H1 (cell line): ENCODE measurements around the gene CAMKK2. TPM values are rescaled to one million over a fixed set of nuclear protein-coding genes. Genes with fewer than 3 reads are reported as not detected.
A peak's percentile ranks its signal among the peaks of the same experiment; 100 is the strongest.

Source experiments
- CTCF ChIA-PET: fragments of 300-600 bp; sonication (Branson Sonifier 250); formaldehyde crosslinking; loops from one replicate; lab custom pipeline; 2021; ENCODE audit not compliant: partially characterized antibody; lab: Charles Lee
- POLR2A ChIA-PET: fragments of 300-600 bp; sonication (Branson Sonifier 250); formaldehyde crosslinking; loops from one replicate; lab custom pipeline; 2021; ENCODE audit warnings: inconsistent platforms; ENCODE audit not compliant: partially characterized antibody; lab: Charles Lee
- DNase-seq, 2 experiments: peaks; one replicate each; pipeline versions ENCODE4 v3.0.0 to v3.0.0-alpha.2; 2010 to 2022; ENCODE audit warnings: low spot score in 2 of 2, low read depth in 1 of 2, mixed read lengths in 1 of 2
- FAIRE-seq: peaks from 2 replicates; lab custom pipeline; 2011; peaks lifted over from hg19 to GRCh38; lab: Jason Lieb, UNC
- H2AFZ ChIP-seq: 2 replicates; pipeline ENCODE4 v1.8.1; 2012; ENCODE audit warnings: low read length, inconsistent platforms
- H2AK5ac ChIP-seq: 2 replicates; pipeline ENCODE4 v1.6.1; 2013; ENCODE audit warnings: low read depth, low read length
- H2BK120ac ChIP-seq: replicated peaks from 2 replicates; pipeline ENCODE3; 2013; ENCODE audit warnings: low read depth, low read length, inconsistent platforms
- H2BK12ac ChIP-seq: 2 replicates; pipeline ENCODE4 v1.6.1; 2013; ENCODE audit warnings: low read depth, low read length
- H2BK15ac ChIP-seq: 2 replicates; pipeline ENCODE4 v1.6.1; 2013; ENCODE audit warnings: low read length
- H2BK20ac ChIP-seq: 2 replicates; pipeline ENCODE4 v1.6.1; 2013; ENCODE audit warnings: low read length
- H2BK5ac ChIP-seq: 2 replicates; pipeline ENCODE4 v1.6.1; 2013; ENCODE audit warnings: low read depth, low read length
- H3K14ac ChIP-seq: 2 replicates; pipeline ENCODE4 v1.6.1; 2013; ENCODE audit warnings: inconsistent platforms; ENCODE audit not compliant: insufficient read length
- H3K18ac ChIP-seq: 2 replicates; pipeline ENCODE4 v1.6.1; 2013; ENCODE audit warnings: low read length; ENCODE audit errors: extremely low read depth
- H3K23ac ChIP-seq: 2 replicates; pipeline ENCODE4 v1.6.1; 2013; ENCODE audit warnings: inconsistent platforms; ENCODE audit not compliant: insufficient read length
- H3K23me2 ChIP-seq: 2 replicates; pipeline ENCODE4 v1.6.1; 2013; ENCODE audit warnings: low read depth, low read length
- H3K27ac ChIP-seq: 2 replicates; pipeline ENCODE4 v1.6.1; 2011; ENCODE audit warnings: low read depth, low read length, inconsistent platforms
- H3K27me3 ChIP-seq, 4 experiments: replicated peaks in 1 of 4; 1 replicate in 1 of 4; 2 replicates in 3 of 4; pipeline versions ENCODE4 v1.6.1 to v1.8.1; 2011 to 2013; ENCODE audit warnings: low read length in 3 of 4, mild to moderate bottlenecking in 3 of 4, inconsistent platforms in 2 of 4, mixed read lengths in 2 of 4, moderate library complexity in 1 of 4; ENCODE audit not compliant: control insufficient read depth in 3 of 4, insufficient read depth in 3 of 4; ENCODE audit errors: extremely low read depth in 1 of 4
- H3K36me3 ChIP-seq, 4 experiments: 2 replicates each; pipeline versions ENCODE4 v1.6.1 to v1.8.1; 2011 to 2013; ENCODE audit warnings: mild to moderate bottlenecking in 4 of 4, low read length in 3 of 4, moderate library complexity in 2 of 4, control low read depth in 1 of 4, inconsistent platforms in 1 of 4; ENCODE audit not compliant: insufficient read depth in 4 of 4, control insufficient read depth in 2 of 4
- H3K4ac ChIP-seq: replicated peaks from 2 replicates; pipeline ENCODE3; 2013; ENCODE audit warnings: low read length, low read depth, mixed read lengths, inconsistent platforms; ENCODE audit not compliant: insufficient read length
- H3K4me1 ChIP-seq, 4 experiments: replicated peaks in 1 of 4; 1 replicate in 1 of 4; 2 replicates in 3 of 4; pipeline versions ENCODE4 v1.6.1 to v1.8.1; 2011 to 2013; ENCODE audit warnings: low read length in 3 of 4, inconsistent platforms in 2 of 4, mixed read lengths in 1 of 4; ENCODE audit not compliant: insufficient read depth in 4 of 4, control insufficient read depth in 3 of 4
- H3K4me2 ChIP-seq, 2 experiments: 2 replicates each; pipeline versions ENCODE4 v1.6.1 to v1.8.1; 2011 to 2013; ENCODE audit warnings: low read depth in 2 of 2, low read length in 2 of 2, control low read depth in 1 of 2, inconsistent platforms in 1 of 2, mild to moderate bottlenecking in 1 of 2; ENCODE audit not compliant: insufficient read depth in 1 of 2
- H3K4me3 ChIP-seq, 4 experiments: fragments of 200-600, 300-600 bp in 1 of 4; sonication (generic), shearing (Covaris generic), sonication (Bioruptor Twin) in 1 of 4; 2 replicates each; pipeline versions ENCODE4 v1.5.1 to v1.8.1; 2011 to 2016; ENCODE audit warnings: low read length in 4 of 4, low read depth in 3 of 4, control low read depth in 2 of 4, inconsistent platforms in 2 of 4, mild to moderate bottlenecking in 2 of 4, mixed read lengths in 1 of 4, moderate library complexity in 1 of 4; ENCODE audit not compliant: insufficient read depth in 2 of 4; ENCODE audit errors: extremely low read depth in 1 of 4
- H3K56ac ChIP-seq: replicated peaks from 2 replicates; pipeline ENCODE3; 2013; ENCODE audit warnings: low read depth, mild to moderate bottlenecking, mixed read lengths, low read length, inconsistent platforms; ENCODE audit not compliant: insufficient read length
- H3K79me1 ChIP-seq: 2 replicates; pipeline ENCODE4 v1.6.1; 2013; ENCODE audit warnings: low read depth, low read length, control low read depth
- H3K79me2 ChIP-seq, 2 experiments: 2 replicates each; pipeline versions ENCODE4 v1.6.1 to v1.8.1; 2012 to 2013; ENCODE audit warnings: low read length in 2 of 2, mild to moderate bottlenecking in 2 of 2, inconsistent platforms in 1 of 2; ENCODE audit not compliant: insufficient read depth in 2 of 2, control insufficient read depth in 1 of 2
- H3K9ac ChIP-seq, 4 experiments: replicated peaks in 1 of 4; 1 replicate in 1 of 4; 2 replicates in 3 of 4; pipeline versions ENCODE4 v1.6.1 to v1.8.1; 2011 to 2013; ENCODE audit warnings: low read depth in 3 of 4, low read length in 3 of 4, control low read depth in 2 of 4, mild to moderate bottlenecking in 2 of 4, moderate library complexity in 2 of 4, inconsistent platforms in 1 of 4; ENCODE audit errors: extremely low read depth in 1 of 4
- H3K9me3 ChIP-seq, 2 experiments: 2 replicates each; pipeline versions ENCODE4 v1.6.1 to v1.8.1; 2012 to 2013; ENCODE audit warnings: mild to moderate bottlenecking in 2 of 2, moderate library complexity in 2 of 2, control low read depth in 1 of 2, inconsistent platforms in 1 of 2, low read depth in 1 of 2, low read length in 1 of 2, mixed read lengths in 1 of 2; ENCODE audit not compliant: insufficient read depth in 2 of 2
- H4K20me1 ChIP-seq, 2 experiments: replicated peaks in 1 of 2; 2 replicates each; pipeline versions ENCODE3 to v1.8.1; 2011 to 2013; ENCODE audit warnings: inconsistent platforms in 2 of 2, low read length in 2 of 2, mild to moderate bottlenecking in 1 of 2; ENCODE audit not compliant: insufficient read depth in 2 of 2, control insufficient read depth in 1 of 2
- H4K5ac ChIP-seq: 2 replicates; pipeline ENCODE4 v1.6.1; 2013; ENCODE audit warnings: low read length, low read depth, mixed read lengths, inconsistent platforms; ENCODE audit not compliant: insufficient read length
- H4K8ac ChIP-seq: 2 replicates; pipeline ENCODE4 v1.8.0; 2013; ENCODE audit warnings: mild to moderate bottlenecking, moderate library complexity, low read length, inconsistent platforms; ENCODE audit not compliant: insufficient read depth; ENCODE audit errors: extremely low read depth
- H4K91ac ChIP-seq: replicated peaks from 2 replicates; pipeline ENCODE3; 2013; ENCODE audit warnings: low read length, mixed read lengths, inconsistent platforms; ENCODE audit not compliant: insufficient read length
- CEBPB ChIP-seq: IDR thresholded peaks from 2 replicates; pipeline ENCODE4 v1.6.1; 2012; ENCODE audit warnings: low read depth, low read length
- HDAC2 ChIP-seq, 2 experiments: fragments of 300-600 bp in 1 of 2; sonication (generic) in 1 of 2; IDR thresholded peaks; 2 replicates each; pipeline ENCODE4 v1.6.1; 2011 to 2012; ENCODE audit warnings: low read depth in 2 of 2, low read length in 2 of 2, mild to moderate bottlenecking in 2 of 2, moderate library complexity in 2 of 2, borderline replicate concordance in 1 of 2, inconsistent platforms in 1 of 2
- JUN ChIP-seq: IDR thresholded peaks from 2 replicates; pipeline ENCODE4 v1.6.1; 2011; ENCODE audit warnings: low read depth, mild to moderate bottlenecking, improper control_type of control experiment, low read length
- JUND ChIP-seq: IDR thresholded peaks from 2 replicates; pipeline ENCODE4 v1.6.1; 2011; ENCODE audit warnings: mild to moderate bottlenecking, improper control_type of control experiment, low read length
- NRF1 ChIP-seq: IDR thresholded peaks from 2 replicates; pipeline ENCODE4 v1.6.1; 2011; ENCODE audit warnings: mild to moderate bottlenecking, low read depth, low read length, improper control_type of control experiment
- RAD21 ChIP-seq, 2 experiments: IDR thresholded peaks in 1 of 2; conservative IDR thresholded peaks in 1 of 2; 2 replicates each; pipeline ENCODE4 v1.6.1; 2011; ENCODE audit warnings: low read depth in 2 of 2, low read length in 2 of 2, improper control_type of control experiment in 1 of 2, inconsistent platforms in 1 of 2, mild to moderate bottlenecking in 1 of 2, moderate library complexity in 1 of 2
- SP4 ChIP-seq: IDR thresholded peaks from 2 replicates; pipeline ENCODE4 v1.6.1; 2012; ENCODE audit warnings: low read length, inconsistent platforms
- SRF ChIP-seq: IDR thresholded peaks from 2 replicates; pipeline ENCODE4 v1.6.1; 2011; ENCODE audit warnings: mild to moderate bottlenecking, low read depth, low read length, moderate library complexity
- TAF7 ChIP-seq: optimal IDR thresholded peaks from 2 replicates; pipeline ENCODE3; 2011; ENCODE audit warnings: low read depth, mild to moderate bottlenecking, inconsistent platforms, low read length, moderate library complexity, borderline replicate concordance
- TEAD4 ChIP-seq: IDR thresholded peaks from 2 replicates; pipeline ENCODE4 v1.6.1; 2012; ENCODE audit warnings: low read depth, low read length, inconsistent platforms, mixed read lengths
- WGBS, 2 experiments: shearing (Covaris generic) in 1 of 2; methylation state at CpG; one replicate each; pipeline versions ENCODE4 v1.1.6 to v1.1.7; 2013 to 2015; ENCODE audit warnings: low lambda C conversion rate in 2 of 2, mixed read lengths in 2 of 2, inconsistent platforms in 1 of 2, low coverage in 1 of 2, missing lambda C conversion rate in 1 of 2; ENCODE audit not compliant: insufficient replicate concordance in 2 of 2, insufficient coverage in 1 of 2, insufficient read length in 1 of 2; ENCODE audit errors: extremely low coverage in 1 of 2, missing lambda C conversion rate in 1 of 2; 5-methylcytosine and 5-hydroxymethylcytosine counted together
- polyA plus RNA-seq, 7 experiments: library from polyadenylated mRNA; depleted of rRNA in 3 of 7; stranded (reverse) in 5 of 7; unstranded in 2 of 7; fragments of >200 nt in 5 of 7; fragments of 200-250 nt in 2 of 7; gene quantifications; 1 replicate in 5 of 7; 2 replicates in 1 of 7; 4 replicates in 1 of 7; pipeline versions ENCODE4 v1.2.1 to v1.2.3, GENCODE V29; 2011 to 2013; ENCODE audit warnings: missing spikeins in 2 of 7, mixed read lengths in 2 of 7
- total RNA-seq: library from RNA; stranded (reverse); fragmentation: NEBNext Ultra II Directional; extraction: Animal tissue kit (Norgen Biotek cat#: 25700); gene quantifications from 2 replicates; pipeline ENCODE4 v1.2.1, GENCODE V29; 2021
- TF ChIP-seq, protein P1 (sequence below): IDR thresholded peaks from 2 replicates; pipeline ENCODE4 v1.6.1; 2012; ENCODE audit warnings: low read length, inconsistent platforms

The CAMKK2 gene
- total and polyA plus RNA-seq, 2 of the 8 experiments (the other 6 are each of a cell fraction or from before 2014, with no cell fraction given): 29.6 to 30.6 TPM

DNA sequence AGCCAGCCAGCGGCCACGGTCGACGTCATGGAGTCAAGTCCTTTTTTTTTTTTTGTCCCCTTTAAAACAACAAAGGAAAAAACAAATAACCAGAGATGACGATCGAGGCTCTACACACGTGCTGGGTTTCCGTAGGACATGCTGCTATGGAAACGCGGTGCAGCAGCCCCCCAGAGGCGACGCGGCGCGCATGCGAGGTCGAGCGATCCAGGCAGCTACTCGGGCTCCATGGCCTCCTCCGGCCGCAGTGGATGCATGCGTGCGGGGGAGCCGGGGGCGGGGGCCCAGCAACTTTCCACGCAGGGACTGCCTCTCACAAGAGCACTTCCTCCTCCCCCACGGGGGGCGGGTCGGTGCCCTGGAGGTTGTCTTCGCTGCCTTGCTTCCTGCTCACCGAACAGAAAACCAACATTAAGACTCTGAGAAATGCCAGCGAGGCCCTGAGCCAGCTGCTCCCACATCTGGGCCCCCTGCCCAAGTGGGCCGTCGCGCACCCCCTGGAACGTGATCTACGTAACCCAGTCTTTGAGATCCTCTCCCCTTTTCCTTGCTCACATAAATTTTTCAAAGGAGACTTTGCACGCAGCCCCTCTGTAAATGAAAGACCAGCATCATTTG, 55.9 kb downstream of the CAMKK2 start:
- DNase-seq (peak in 1 of 2 experiments; percentile 61), FAIRE-seq (no peak)
- no peak overlapping the region for H3K14ac ChIP-seq
- no peak overlapping the region for H3K4ac ChIP-seq
- no peak overlapping the region for H3K4me2 ChIP-seq
- WGBS, 2 experiments: 92% methylated on average over 37 of the region's 38 CpGs; no CpG with 5 or more reads in 1 of the 2 experiments
- no peak overlapping the region for H2AK5ac ChIP-seq
- H3K4me3 ChIP-seq: no peak overlapping the region
- H3K79me2 ChIP-seq: no peaks in the 10 kb centered on the region
- no peak overlapping the region for H3K56ac ChIP-seq
- POLR2A ChIA-PET: interaction anchor here (1.2 kb wide), 1 partner anchor 10 kb away, joined by 3 read pairs; no protein-coding TSS in a partner anchor
- CTCF ChIA-PET: interaction anchor here (0.6 to 2.1 kb wide), 4 partner anchors 10 to 40 kb away, joined by 3 to 24 read pairs (median 4); no protein-coding TSS in a partner anchor
- H4K5ac ChIP-seq: no peak overlapping the region
- H2BK12ac ChIP-seq: no peak overlapping the region
- no peaks in the 10 kb centered on the region; the same call in 1 of the 2 replicates for H3K23me2 ChIP-seq
- H3K27ac ChIP-seq: no peak overlapping the region
- H3K79me1 ChIP-seq: no peaks in the 10 kb centered on the region
- H4K91ac ChIP-seq: no peak overlapping the region
- no peak overlapping the region for H3K9ac ChIP-seq
- no peak overlapping the region for H3K23ac ChIP-seq
- H2BK120ac ChIP-seq: no peak overlapping the region
- H2AFZ ChIP-seq: no peak overlapping the region
- no peak overlapping the region for H2BK15ac ChIP-seq
- H3K27me3 ChIP-seq: no peaks in the 10 kb centered on the region
- peaks cover 0 to 16% (median 7%) of the 10 kb centered on the region in 4 experiments; a peak in 6 of 7 replicates for H3K4me1 ChIP-seq
- no peak overlapping the region for H2BK5ac ChIP-seq
- peaks cover 0 to 2% of the 10 kb centered on the region in 2 experiments for H4K20me1 ChIP-seq
- no peak overlapping the region for H2BK20ac ChIP-seq
- peaks cover 0 to 14% (median 3%) of the 10 kb centered on the region in 4 experiments; a peak in 3 of 8 replicates for H3K36me3 ChIP-seq
- no peaks in the 10 kb centered on the region for H3K9me3 ChIP-seq
- H3K18ac ChIP-seq: no peak overlapping the region
- peak overlapping the region; percentile 3; the same call in 1 of the 2 replicates for H4K8ac ChIP-seq
- TF ChIP-seq RAD21 (IDR thresholded peaks at IDR 0.05 in 1 of 2, conservative IDR thresholded peaks at IDR 0.05 in 1 of 2; ENCODE audit: low read depth in 2 of 2, low read length in 2 of 2) (no peak), TAF7 (no peak), CEBPB (no peak), JUN (no peak), TEAD4 (no peak), NRF1 (no peak), SRF (no peak), JUND (no peak), SP4 (no peak), HDAC2 (IDR thresholded peaks at IDR 0.05; ENCODE audit: borderline replicate concordance in 1 of 2, low read depth in 2 of 2, low read length in 2 of 2) (no peak)
- TF ChIP-seq, protein P1, sequence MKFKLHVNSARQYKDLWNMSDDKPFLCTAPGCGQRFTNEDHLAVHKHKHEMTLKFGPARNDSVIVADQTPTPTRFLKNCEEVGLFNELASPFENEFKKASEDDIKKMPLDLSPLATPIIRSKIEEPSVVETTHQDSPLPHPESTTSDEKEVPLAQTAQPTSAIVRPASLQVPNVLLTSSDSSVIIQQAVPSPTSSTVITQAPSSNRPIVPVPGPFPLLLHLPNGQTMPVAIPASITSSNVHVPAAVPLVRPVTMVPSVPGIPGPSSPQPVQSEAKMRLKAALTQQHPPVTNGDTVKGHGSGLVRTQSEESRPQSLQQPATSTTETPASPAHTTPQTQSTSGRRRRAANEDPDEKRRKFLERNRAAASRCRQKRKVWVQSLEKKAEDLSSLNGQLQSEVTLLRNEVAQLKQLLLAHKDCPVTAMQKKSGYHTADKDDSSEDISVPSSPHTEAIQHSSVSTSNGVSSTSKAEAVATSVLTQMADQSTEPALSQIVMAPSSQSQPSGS: no peak
